Type B pancreatic cell (in vitro differentiated cells): ENCODE results near the gene VIL1. TPM values are rescaled to one million over a fixed set of nuclear protein-coding genes. Genes with fewer than 3 reads are reported as not detected.
A peak's percentile ranks its signal among the peaks of the same experiment; 100 is the strongest.

Experiments
- DNase-seq: peaks from one replicate; pipeline ENCODE4 v3.0.0; 2021; ENCODE audit warnings: mixed read lengths; ENCODE audit not compliant: unreplicated experiment; ENCODE audit errors: extremely low spot score
- H3K27ac Mint-ChIP-seq: 2 replicates; pipeline ENCODE4 v1.8.0; 2021; ENCODE audit warnings: mild to moderate bottlenecking, mixed read lengths
- H3K27me3 Mint-ChIP-seq: 2 replicates; pipeline ENCODE4 v1.8.0; 2021; ENCODE audit warnings: mixed read lengths
- H3K36me3 Mint-ChIP-seq: 2 replicates; pipeline ENCODE4 v1.8.0; 2021; ENCODE audit warnings: mixed read lengths
- H3K4me1 Mint-ChIP-seq: one replicate; pipeline ENCODE4 v1.8.0; 2021; ENCODE audit warnings: mixed read lengths; ENCODE audit not compliant: unreplicated experiment
- H3K4me3 Mint-ChIP-seq: 2 replicates; pipeline ENCODE4 v1.8.0; 2021; ENCODE audit warnings: mild to moderate bottlenecking, mixed read lengths
- H3K9me3 Mint-ChIP-seq: 2 replicates; pipeline ENCODE4 v1.8.0; 2021; ENCODE audit warnings: mixed read lengths
- total RNA-seq: library from RNA; stranded (reverse); gene quantifications from 2 replicates; pipeline ENCODE4 v1.2.1, GENCODE V29; 2021; ENCODE audit warnings: low replicate concordance
- TF ChIP-seq, protein P1 (sequence below): fragments of 200-600 bp; sonication (generic); conservative IDR thresholded peaks from 2 replicates; pipeline ENCODE4 v1.5.0; 2021; ENCODE audit warnings: antibody characterized with exemption, mild to moderate bottlenecking

Gene VIL1
- total RNA-seq, 1 donor from 2014 or later: 64.6 TPM

DNA sequence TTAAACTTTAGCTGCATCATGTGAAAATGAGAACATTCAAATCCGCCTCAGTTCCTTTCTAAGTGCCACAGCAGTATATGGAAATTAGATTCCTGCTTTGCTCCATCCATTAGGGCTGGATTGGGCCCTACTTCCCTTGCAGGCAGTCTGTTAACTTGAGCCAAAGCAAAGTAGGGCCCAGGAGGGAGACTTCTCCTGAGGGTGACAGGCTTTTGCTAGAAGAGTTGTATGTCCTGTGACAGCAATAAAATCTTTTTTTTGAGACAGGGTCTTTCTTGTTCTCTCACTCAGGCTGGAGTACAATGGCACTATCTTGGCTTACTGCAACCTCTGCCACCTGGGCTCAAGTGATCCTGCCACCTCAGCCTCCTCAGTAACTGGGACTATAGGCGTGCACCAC is 28.1 kb downstream of the VIL1 start:
- Mint-ChIP-seq H3K4me3 (no peak overlapping the region), H3K27me3 (no peaks in the 10 kb centered on the region), H3K27ac (no peak overlapping the region), H3K4me1 (no peaks in the 10 kb centered on the region), H3K9me3 (no peaks in the 10 kb centered on the region), H3K36me3 (peaks cover 19% of the 10 kb centered on the region)
- no peak for DNase-seq
- TF ChIP-seq, protein P1, sequence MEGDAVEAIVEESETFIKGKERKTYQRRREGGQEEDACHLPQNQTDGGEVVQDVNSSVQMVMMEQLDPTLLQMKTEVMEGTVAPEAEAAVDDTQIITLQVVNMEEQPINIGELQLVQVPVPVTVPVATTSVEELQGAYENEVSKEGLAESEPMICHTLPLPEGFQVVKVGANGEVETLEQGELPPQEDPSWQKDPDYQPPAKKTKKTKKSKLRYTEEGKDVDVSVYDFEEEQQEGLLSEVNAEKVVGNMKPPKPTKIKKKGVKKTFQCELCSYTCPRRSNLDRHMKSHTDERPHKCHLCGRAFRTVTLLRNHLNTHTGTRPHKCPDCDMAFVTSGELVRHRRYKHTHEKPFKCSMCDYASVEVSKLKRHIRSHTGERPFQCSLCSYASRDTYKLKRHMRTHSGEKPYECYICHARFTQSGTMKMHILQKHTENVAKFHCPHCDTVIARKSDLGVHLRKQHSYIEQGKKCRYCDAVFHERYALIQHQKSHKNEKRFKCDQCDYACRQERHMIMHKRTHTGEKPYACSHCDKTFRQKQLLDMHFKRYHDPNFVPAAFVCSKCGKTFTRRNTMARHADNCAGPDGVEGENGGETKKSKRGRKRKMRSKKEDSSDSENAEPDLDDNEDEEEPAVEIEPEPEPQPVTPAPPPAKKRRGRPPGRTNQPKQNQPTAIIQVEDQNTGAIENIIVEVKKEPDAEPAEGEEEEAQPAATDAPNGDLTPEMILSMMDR: no peak

DNA sequence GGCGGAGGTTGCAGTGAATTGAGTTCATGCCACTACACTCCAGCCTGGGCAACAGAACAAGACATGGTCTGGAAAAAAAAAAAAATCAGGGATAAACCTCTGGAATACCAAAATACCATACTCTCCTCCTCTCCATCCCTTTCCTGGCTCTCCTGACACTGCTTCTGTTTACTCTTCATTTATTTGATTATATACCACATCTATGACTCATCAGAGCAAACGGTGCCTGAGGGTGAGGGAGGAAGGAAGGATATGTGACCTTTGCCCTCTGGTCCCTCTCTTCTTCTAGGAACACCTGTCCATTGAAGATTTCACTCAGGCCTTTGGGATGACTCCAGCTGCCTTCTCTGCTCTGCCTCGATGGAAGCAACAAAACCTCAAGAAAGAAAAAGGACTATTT is 30.0 kb downstream of the VIL1 start:
- Mint-ChIP-seq H3K27me3 (no peaks in the 10 kb centered on the region), H3K9me3 (no peaks in the 10 kb centered on the region), H3K36me3 (peaks cover 19% of the 10 kb centered on the region), H3K4me3 (no peak overlapping the region), H3K4me1 (no peaks in the 10 kb centered on the region), H3K27ac (peak overlapping the region; percentile 24)
- TF ChIP-seq, protein P1: no peak
- no peak for DNase-seq

DNA sequence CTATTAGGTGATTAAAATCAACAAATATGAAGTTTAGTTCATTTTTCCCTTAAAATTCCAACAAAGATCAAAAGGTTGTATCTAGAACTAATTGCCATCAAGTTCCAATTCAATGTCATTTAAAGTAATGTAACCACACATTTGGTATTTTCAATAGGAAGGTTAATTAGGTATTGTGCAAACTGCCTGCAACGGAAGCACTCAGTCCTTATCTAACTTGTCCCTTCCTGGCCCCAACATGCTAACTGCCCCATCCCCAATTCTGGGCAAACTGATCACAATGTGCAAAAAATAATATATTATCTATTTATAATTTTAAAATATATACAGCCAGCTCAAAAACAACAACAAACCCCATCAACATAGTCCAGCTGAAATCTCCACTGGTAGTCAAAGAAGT is 33.2 kb downstream of the VIL1 start:
- DNase-seq: no peak
- no peak overlapping the region for H3K27ac Mint-ChIP-seq
- no peaks in the 10 kb centered on the region for H3K4me1 Mint-ChIP-seq
- no peaks in the 10 kb centered on the region for H3K9me3 Mint-ChIP-seq
- no peak overlapping the region for H3K4me3 Mint-ChIP-seq
- H3K27me3 Mint-ChIP-seq: no peaks in the 10 kb centered on the region
- TF ChIP-seq, protein P1: no peak
- H3K36me3 Mint-ChIP-seq: peaks cover 29% of the 10 kb centered on the region

GRCh38 chr2:218456849-218457248 is 37.9 kb downstream of the VIL1 start:
- Mint-ChIP-seq H3K4me1 (no peaks in the 10 kb centered on the region), H3K4me3 (no peak overlapping the region), H3K36me3 (peaks cover 19% of the 10 kb centered on the region), H3K9me3 (no peaks in the 10 kb centered on the region), H3K27me3 (no peaks in the 10 kb centered on the region), H3K27ac (no peak overlapping the region)
- TF ChIP-seq, protein P1: no peak
- no peak for DNase-seq

- Mint-ChIP-seq H3K9me3 (no peaks in the 10 kb centered on the region), H3K36me3 (peaks cover 27% of the 10 kb centered on the region), H3K27me3 (no peaks in the 10 kb centered on the region), H3K27ac (no peak overlapping the region), H3K4me3 (no peak overlapping the region), H3K4me1 (no peaks in the 10 kb centered on the region)
- no peak for DNase-seq
- TF ChIP-seq, protein P1: no peak
Observed at GRCh38 chr2:218458598-218458997, 39.7 kb downstream of the VIL1 start.

DNA sequence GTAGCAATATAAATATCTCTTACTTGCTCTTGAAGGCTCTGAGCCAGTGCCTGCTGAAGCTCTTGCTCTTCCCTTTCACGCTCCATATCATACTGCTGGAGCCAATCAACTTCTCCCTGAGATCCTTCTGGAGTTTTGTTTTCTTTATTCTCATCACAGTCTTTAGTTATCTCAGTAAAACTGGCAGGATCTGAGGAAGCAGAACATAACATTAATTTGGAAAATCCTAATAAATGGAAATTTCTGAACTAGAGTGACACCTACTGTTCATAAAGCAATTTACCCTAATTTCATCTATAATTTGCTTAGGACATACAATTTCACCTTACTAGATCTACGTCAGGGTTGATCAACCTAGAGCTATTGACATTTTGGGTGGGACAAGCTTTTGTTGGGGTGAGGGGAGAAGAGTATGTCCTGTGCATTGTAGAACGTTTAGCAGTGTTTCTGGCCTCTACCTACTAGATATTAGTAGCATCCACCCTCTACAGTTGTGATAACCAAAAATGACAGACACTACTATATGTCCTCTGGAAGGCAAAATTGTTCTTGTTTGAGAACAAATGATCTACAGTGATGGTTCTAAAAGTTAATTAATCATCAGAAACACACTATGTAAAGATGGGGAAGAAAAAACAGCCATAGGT is 47.2 kb downstream of the VIL1 start:
- TF ChIP-seq, protein P1: peak; percentile 68
- no peak for DNase-seq
- Mint-ChIP-seq H3K4me1 (no peaks in the 10 kb centered on the region), H3K27ac (peak overlapping the region; percentile 19), H3K36me3 (peaks cover 20% of the 10 kb centered on the region), H3K4me3 (no peak overlapping the region), H3K27me3 (no peaks in the 10 kb centered on the region), H3K9me3 (no peaks in the 10 kb centered on the region)
